IMR-90 (cell line): Measurements from ENCODE around the gene GOLIM4.

Source experiments
- BHLHE40 ChIP-seq: fragments of 150-350 bp; IDR thresholded peaks from 2 replicates; pipeline ENCODE4 v1.6.1; 2016; ENCODE audit warnings: mild to moderate bottlenecking, low read depth, low read length
- CEBPB ChIP-seq: IDR thresholded peaks from 2 replicates; pipeline ENCODE4 v1.6.1; 2012; ENCODE audit warnings: low read depth, low read length, improper control_type of control experiment
- CHD1 ChIP-seq: IDR thresholded peaks from 2 replicates; pipeline ENCODE4 v1.6.1; 2012; ENCODE audit warnings: low read depth, low read length, improper control_type of control experiment
- CTCF ChIP-seq: conservative IDR thresholded peaks from 2 replicates; pipeline ENCODE4 v1.5.1; 2012; ENCODE audit warnings: mild to moderate bottlenecking, low read depth, low read length, improper control_type of control experiment
- FOS ChIP-seq: fragments of 150-350 bp; IDR thresholded peaks from 2 replicates; pipeline ENCODE4 v1.6.1; 2016; ENCODE audit warnings: low read depth, low read length
- MAFK ChIP-seq: IDR thresholded peaks from 2 replicates; pipeline ENCODE4 v1.6.1; 2012; ENCODE audit warnings: low read depth, low read length, improper control_type of control experiment
- MXI1 ChIP-seq: IDR thresholded peaks from 2 replicates; pipeline ENCODE4 v1.6.1; 2012; ENCODE audit warnings: low read depth, mild to moderate bottlenecking, low read length, moderate library complexity, borderline replicate concordance
- NFE2L2 ChIP-seq: fragments of 150-350 bp; IDR thresholded peaks from 2 replicates; pipeline ENCODE4 v1.6.1; 2016; ENCODE audit warnings: low read depth, mild to moderate bottlenecking, low read length
- POLR2A ChIP-seq: IDR thresholded peaks from 2 replicates; pipeline ENCODE4 v1.6.1; 2012; ENCODE audit warnings: mild to moderate bottlenecking, low read depth, low read length
- RAD21 ChIP-seq: IDR thresholded peaks from 2 replicates; pipeline ENCODE4 v1.6.1; 2012; ENCODE audit warnings: low read length, improper control_type of control experiment
- RFX5 ChIP-seq: IDR thresholded peaks from 2 replicates; pipeline ENCODE4 v1.8.0; 2012; ENCODE audit warnings: low read depth, mild to moderate bottlenecking, low read length, moderate library complexity
- SMC3 ChIP-seq: fragments of 150-350 bp; IDR thresholded peaks from 2 replicates; pipeline ENCODE4 v1.6.1; 2016; ENCODE audit warnings: low read depth, mild to moderate bottlenecking, antibody characterized with exemption, low read length, moderate library complexity

- TF ChIP-seq RFX5 (no peak), POLR2A (no peak), FOS (no peak), CTCF (no peak), MAFK (no peak), SMC3 (no peak), RAD21 (no peak), MXI1 (no peak), BHLHE40 (no peak), CHD1 (no peak), CEBPB (no peak), NFE2L2 (no peak)
Measured at GRCh38 chr3:168141405-168141998, 45.8 kb upstream of the GOLIM4 start.
